GM20431 (cell line): ENCODE results near the gene PUS3.
"Not testable (repeated sequence)": the region's sequence is repeated elsewhere in the genome, so short reads cannot be mapped to it uniquely, and the experiment has no call there.

Experiments
- in situ Hi-C: fragments of 300-500 bp; cut with MseI, MboI; formaldehyde crosslinking; loops from one replicate; pipeline ENCODE4 v1.15.0; 2020; ENCODE audit warnings: low sequenced_read_pairs; ENCODE audit not compliant: unreplicated experiment

PUS3 gene

DNA sequence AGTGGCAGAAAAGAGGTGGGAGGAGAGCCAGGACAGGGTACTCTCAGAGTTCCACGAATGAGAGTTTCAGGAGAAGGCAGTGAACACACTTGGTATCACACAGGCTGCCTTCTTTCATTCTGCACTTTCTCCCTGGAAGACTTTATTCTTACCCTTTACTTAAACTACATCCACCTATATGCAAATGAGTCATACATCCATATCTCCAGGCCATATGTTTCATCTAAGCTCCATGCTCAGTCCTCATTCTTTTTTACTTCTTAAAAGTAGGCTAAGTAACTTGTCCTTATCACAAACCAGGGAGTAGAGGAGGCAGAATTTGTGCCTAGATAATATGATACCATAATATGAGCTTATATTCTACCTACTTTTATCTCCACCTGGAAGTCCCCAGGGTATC, 21.7 kb downstream of the PUS3 start:
- in situ Hi-C loops: loop anchor here (25.0 kb wide), 1 partner anchor 294 kb away; the partner anchor contains the start of gene STT3A

DNA sequence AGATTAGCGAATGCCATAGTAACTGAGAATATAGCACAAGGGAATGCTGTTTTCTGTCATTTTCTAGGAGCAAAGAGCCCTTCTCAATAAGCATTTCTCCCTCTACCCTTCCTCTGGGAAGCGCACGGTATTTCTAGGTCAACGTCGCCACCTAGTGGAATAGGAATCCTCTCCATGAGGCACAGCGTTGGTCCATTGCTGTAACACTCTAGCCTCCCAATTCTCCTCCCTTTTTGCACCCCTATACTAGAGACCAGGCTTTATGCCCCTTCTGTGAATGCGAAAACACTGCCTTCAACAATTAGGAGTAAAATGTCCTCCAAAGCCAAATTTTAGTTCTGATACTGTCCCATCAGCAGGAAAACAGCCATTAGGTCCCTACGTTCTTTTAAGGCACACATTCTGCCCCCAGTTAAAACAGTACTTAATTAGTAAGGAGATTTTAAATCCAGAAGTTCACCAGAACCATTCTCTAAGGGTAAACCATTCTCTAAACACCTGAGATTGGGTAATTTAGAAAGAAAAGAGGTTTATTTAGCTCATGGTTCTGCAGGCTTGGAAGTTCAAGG, 28.4 kb downstream of the PUS3 start:
- in situ Hi-C loops: loop anchor here (25.0 kb wide), 1 partner anchor 287 kb away; the partner anchor contains the start of gene STT3A

DNA sequence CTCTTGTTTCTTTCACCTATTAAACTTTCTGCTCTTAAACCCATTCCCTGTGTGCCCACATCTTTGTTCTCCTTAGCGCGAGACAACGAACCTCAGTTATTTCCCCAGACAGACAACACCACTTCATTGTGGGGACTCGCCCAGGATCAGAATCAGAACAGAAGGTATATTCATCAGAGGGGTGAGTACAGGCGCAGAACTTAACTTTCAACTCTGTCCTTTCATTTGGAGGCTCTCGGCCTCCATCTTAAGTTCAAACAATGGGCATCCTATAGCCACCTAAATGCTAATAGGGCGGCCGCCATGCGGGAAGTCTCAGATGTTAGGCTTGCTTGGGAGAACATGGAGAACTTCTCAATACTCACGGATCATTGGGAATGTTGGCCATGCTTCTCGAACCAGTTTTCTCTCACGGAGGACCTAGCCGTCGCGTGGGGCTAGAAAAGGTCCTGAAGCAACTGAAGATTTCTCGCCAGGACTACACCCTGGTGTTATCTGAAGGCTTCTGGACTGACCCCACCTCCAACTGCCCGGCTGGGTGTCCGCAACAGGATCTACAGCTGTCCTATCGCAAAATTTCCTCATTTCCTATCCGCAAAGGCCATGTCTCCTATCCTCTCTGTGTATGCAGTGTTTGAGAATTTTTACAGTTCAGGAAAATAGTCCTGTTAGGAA, 29.0 kb downstream of the PUS3 start:
- in situ Hi-C loops: no loop called here

DNA sequence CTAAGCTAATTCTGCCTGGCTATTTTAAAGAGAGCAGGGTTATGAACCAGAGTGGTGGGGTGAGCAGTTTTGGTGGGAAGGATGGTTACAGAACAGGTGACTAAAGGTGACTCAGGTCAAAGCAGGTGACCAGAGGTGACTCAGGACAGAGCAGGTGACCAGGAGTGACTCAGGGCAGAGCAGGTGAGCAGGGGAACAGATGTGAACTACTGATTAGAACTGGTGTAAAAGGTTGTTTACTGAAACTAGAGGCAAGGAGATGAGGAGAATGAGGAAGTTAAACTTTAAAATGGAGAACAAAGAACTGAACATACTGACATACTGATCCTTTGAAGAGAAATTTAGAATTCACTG, 30.9 kb downstream of the PUS3 start:
- in situ Hi-C loops: no loop called here

DNA sequence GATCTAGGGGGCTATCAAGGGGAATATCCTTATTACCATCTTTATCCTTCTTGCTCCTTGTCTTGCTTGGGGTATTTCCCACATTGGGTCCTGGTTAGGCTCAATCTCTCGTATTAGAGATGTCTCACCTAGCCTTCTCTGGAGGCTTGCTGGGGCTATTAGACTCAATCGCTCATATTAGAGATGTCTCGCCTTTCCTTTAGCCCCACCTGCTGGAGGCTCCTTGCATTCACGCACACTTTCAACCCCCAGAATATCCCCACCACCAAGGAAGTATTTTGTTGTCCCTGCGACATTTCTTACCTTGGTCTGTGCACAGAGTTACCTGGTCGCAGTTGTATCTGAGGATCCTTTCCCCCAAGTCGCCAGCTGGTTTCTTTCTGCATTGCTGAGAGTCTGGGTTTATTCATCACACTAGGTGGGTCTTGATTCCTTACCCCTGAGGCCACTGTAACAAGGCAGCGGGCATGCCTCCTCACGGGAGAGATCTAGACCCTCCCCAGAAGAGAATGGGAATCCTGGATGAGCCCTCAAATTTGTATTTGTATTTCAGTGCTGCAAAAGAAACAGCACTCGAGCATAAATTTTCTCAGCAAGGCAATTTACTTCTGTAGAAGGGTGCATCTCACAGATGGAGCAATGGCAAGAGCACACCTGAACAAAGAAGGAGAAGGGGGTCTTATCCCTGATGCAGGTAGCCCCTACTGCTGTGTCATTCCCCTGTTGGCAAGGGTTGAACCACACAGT, 31.4 kb downstream of the PUS3 start:
- in situ Hi-C loops: no loop called here

DNA sequence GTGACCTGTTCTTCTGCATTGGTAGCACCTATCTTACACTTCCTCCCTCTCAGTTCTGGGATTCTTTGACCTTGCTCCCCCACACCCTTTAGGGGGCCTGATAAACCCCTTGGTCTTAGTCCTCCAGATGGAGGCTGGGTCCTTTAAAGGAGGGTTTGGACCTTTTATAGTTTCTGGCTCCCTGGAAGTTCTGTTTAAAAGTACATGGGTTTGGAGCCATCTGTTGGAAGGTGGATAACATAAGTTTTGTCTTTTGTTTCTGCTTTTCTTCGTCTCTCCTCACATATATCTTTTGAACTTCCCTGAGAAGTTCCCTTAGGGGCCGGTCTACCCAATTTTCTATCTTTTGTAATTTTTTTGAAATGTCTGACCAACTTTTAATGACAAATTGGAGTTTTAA, 33.5 kb downstream of the PUS3 start:
- in situ Hi-C loops: no loop called here

DNA sequence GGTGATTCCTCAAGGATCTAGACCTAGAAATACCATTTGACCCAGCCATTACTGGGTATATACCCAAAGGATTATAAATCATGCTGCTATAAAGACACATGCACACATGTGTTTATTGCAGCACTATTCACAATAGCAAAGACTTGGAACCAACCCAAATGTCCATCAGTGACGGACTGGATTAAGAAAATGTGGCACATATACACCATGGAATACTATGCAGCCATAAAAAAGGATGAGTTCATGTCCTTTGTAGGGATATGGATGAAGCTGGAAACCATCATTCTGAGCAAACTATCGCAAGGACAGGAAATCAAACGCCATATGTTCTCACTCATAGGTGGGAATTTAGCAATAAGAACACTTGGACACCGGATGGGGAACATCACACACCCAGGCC, 37.7 kb downstream of the PUS3 start:
- in situ Hi-C loops: not testable (repeated sequence)

DNA sequence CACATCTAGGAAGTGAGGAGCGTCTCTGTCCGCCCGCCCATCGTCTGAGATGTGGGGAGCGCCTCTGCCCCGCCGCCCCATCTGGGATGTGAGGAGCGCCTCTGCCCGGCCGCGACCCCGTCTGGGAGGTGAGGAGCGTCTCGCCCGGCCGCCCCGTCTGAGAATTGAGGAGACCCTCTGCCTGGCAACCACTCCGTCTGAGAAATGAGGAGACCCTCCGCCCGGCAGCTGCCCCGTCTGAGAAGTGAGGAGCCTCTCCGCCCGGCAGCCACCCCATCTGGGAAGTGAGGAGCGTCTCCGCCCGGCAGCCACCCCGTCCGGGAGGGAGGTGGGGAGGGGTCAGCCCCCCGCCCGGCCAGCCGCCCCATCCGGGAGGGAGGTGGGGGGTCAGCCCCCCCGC, 40.2 kb downstream of the PUS3 start:
- in situ Hi-C loops: not testable (repeated sequence)

DNA sequence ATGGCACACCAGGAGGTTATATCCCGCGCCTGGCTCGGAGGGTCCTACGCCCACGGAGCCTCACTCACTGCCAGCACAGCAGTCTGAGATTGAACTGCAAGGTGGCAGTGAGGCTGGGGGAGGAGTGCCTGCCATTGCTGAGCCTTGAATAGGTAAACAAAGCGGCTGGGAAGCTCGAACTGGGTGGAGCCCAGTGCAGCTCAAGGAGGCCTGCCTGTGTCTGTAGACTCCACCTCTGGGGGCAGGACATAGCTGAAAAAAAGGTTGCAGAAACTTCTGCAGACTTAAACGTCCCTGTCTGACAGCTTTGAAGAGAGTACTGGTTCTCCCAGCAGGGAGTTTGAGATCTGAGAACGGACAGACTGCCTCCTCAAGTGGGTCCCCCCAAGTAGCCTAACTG, 45.3 kb downstream of the PUS3 start:
- in situ Hi-C loops: not testable (repeated sequence)

DNA sequence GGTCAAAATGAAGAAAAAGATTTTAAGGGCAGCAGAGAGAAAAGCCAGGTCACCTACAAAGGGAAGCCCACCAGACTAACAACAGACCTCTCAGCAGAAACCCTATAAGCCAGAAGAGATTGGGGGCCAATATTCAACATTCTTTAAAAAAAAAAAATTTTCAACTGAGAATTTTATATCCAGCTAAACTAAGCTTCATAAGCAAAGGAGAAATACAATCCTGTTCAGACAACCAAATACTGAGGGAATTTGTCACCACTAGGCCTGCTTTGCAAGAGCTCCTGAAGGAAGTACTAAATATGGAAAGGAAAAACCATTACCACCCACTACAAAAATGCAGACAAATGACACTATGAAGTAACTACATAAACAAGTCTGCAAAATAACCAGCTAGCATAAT, 56.8 kb downstream of the PUS3 start:
- in situ Hi-C loops: no loop called here
